ENCODE data around the gene MAG.

DNA sequence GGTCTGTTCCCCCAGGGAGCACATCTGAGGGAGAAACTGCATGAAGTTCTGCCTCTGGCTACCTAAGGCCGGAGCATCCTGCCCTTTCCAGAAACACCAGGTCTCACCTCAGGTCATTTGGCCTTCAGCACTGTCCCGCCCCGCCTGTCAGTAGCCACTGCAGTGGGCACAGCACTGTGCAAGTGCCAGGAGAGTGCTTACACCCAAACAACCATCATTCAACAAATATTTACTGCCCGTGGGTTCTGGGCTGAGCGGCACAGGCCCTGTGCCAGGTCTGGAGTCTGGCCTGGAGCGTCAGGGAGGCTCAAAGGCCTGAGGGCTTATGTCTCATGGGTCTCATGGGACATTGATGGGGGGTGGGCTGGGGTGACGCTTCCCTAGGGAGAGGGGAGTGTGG, 20.4 kb upstream of the MAG start:
- TF ChIP-seq POLR2AphosphoS5 (IDR thresholded peaks at IDR 0.05; ENCODE audit: borderline replicate concordance, low read depth, low read length) (no peak), EZH2 (IDR thresholded peaks at IDR 0.05) (no peak)

Measured in SK-N-MC (cell line).